Lung (tissue), 12 donors: ENCODE results near the gene PFAS. TPM values are rescaled to one million over a fixed set of nuclear protein-coding genes. Genes with fewer than 3 reads are reported as not detected.

ENCODE experiments used
- ATAC-seq: fragments of 200-7000 bp; cut with Tn5 transposase; one replicate; pipeline ENCODE4 v1.9.1; 2020; ENCODE audit warnings: moderate number of reproducible peaks; ENCODE audit not compliant: insufficient read depth, low FRiP score
- DNase-seq, 3 donors: peaks; one replicate each; pipeline ENCODE4 v3.0.0-alpha.2; 2013 to 2017
- H3K27ac ChIP-seq, 2 donors: one replicate each; pipeline ENCODE4 v1.5.1; 2013; ENCODE audit warnings: mild to moderate bottlenecking in 2 of 2, moderate library complexity in 2 of 2, control low read depth in 1 of 2, inconsistent platforms in 1 of 2, low read depth in 1 of 2, low read length in 1 of 2
- H3K27me3 ChIP-seq, 3 donors: one replicate each; pipeline ENCODE4 v1.5.1; 2013; ENCODE audit warnings: low read length in 2 of 3; ENCODE audit not compliant: control insufficient read depth in 3 of 3, insufficient read depth in 3 of 3
- H3K36me3 ChIP-seq, 4 donors: one replicate each; pipeline ENCODE4 v1.5.1; 2013; ENCODE audit warnings: low read length in 4 of 4, mild to moderate bottlenecking in 1 of 4, moderate library complexity in 1 of 4; ENCODE audit not compliant: control insufficient read depth in 4 of 4, insufficient read depth in 4 of 4
- H3K4me1 ChIP-seq, 5 donors: one replicate each; pipeline ENCODE4 v1.5.1; 2013; ENCODE audit warnings: low read length in 5 of 5, mild to moderate bottlenecking in 2 of 5, moderate library complexity in 1 of 5; ENCODE audit not compliant: control insufficient read depth in 5 of 5, insufficient read depth in 5 of 5
- H3K4me3 ChIP-seq: one replicate; pipeline ENCODE4 v1.5.1; 2013; ENCODE audit warnings: mild to moderate bottlenecking, control low read depth, moderate library complexity
- H3K9ac ChIP-seq, 2 donors: one replicate each; pipeline ENCODE4 v1.5.1; 2013; ENCODE audit warnings: low read length in 2 of 2, control low read depth in 1 of 2; ENCODE audit not compliant: insufficient read depth in 1 of 2
- H3K9me3 ChIP-seq, 4 donors: one replicate each; pipeline ENCODE4 v1.5.1; 2013; ENCODE audit warnings: low read length in 3 of 4, mild to moderate bottlenecking in 1 of 4, moderate library complexity in 1 of 4; ENCODE audit not compliant: control insufficient read depth in 4 of 4, insufficient read depth in 3 of 4
- CTCF ChIP-seq: IDR thresholded peaks from 2 replicates; pipeline ENCODE4 v1.5.1; 2012; ENCODE audit warnings: mild to moderate bottlenecking; ENCODE audit errors: control extremely low read depth, extremely low read depth
- WGBS, 2 donors: extraction: QIAGEN DNeasy Blood & Tissue Kit; methylation state at CpG; one replicate each; pipeline ENCODE4 v1.1.7; 2013; 5-methylcytosine and 5-hydroxymethylcytosine counted together
- polyA plus RNA-seq, 2 donors: library from polyadenylated mRNA; stranded (reverse); fragments of 200-250 nt; gene quantifications; one replicate each; pipeline ENCODE4 v1.2.1, GENCODE V29; 2013
- total RNA-seq, 2 donors: library from RNA; depleted of rRNA in 1 of 2; stranded (reverse); fragments of >200 nt in 1 of 2; gene quantifications; one replicate each; pipeline ENCODE4 v1.2.1, GENCODE V29; 2014 to 2021
- donor health status: control.
- donor health status: control.
- donor health status: Bipolar disorder and iron deficiency.
- donor health status: healthy.
- donor health status: DM: yes; HTN: yes; CAD: no.

The PFAS gene
- total and polyA plus RNA-seq, 4 donors = 14.0 to 47.6 (median 17.7) TPM

DNA sequence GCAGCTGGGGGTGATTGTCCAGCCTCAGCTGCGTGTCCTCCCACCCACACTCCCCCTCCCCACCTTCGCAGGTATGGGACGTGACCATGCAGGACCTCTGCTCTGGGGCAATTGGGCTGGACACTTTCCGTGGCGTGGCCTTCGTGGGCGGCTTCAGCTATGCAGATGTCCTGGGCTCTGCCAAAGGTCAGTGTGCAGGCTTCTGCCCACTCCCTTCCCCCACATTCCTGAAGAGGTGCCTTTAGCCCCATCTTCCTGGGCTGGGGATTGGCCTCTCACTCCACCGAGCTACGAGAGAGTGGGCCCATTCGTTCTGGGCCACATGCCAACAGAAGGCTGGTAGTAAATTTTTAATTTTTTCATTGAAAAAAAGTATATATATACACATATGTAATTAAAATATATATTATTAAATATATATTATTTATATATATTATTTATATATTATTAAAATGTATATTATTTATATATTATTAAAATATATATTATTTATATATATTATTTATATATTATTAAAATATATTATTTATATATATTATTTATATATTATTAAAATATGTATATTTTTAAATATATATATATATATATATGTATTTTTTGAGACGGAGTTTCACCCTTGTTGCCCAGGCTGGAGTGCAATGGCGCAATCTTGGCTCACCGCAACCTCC is 18.5 kb downstream of the PFAS start:
- ATAC-seq (no peak), DNase-seq (no peak)
- Histone ChIP-seq H3K27me3 (no peaks in the 10 kb centered on the region), H3K27ac (no peak overlapping the region), H3K9me3 (no peaks in the 10 kb centered on the region), H3K36me3 (peaks cover 0 to 57% (median 25%) of the 10 kb centered on the region in 4 donors), H3K4me3 (no peak overlapping the region), H3K9ac (no peak overlapping the region), H3K4me1 (no peaks in the 10 kb centered on the region)
- TF ChIP-seq CTCF = no peak
- WGBS, 2 donors = 92 to 95% methylated on average over 13 of the region's 13 CpGs

DNA sequence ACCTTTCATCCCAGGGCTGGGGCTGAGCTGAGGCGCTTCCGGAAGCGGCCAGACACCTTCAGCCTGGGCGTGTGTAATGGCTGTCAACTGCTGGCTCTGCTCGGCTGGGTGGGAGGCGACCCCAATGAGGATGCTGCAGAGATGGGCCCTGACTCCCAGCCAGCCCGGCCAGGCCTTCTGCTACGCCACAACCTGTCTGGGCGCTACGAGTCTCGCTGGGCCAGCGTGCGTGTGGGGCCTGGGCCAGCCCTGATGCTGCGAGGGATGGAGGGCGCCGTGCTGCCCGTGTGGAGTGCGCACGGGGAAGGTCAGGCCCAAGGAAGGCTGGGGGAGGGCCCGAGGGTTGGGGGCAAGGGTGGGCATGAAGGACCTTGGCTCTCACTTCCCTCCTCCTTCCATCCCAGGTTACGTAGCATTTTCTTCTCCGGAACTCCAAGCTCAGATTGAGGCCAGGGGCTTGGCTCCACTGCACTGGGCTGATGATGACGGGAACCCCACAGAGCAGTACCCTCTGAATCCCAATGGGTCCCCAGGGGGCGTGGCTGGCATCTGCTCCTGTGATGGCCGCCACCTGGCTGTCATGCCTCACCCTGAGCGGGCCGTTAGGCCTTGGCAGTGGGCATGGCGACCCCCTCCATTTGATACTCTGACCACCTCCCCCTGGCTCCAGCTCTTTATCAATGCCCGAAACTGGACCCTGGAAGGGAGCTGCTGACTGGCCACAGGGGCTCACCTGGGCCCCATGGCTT is 19.6 kb downstream of the PFAS start:
- ATAC-seq = no peak
- 93% methylated on average over 29 of the region's 29 CpGs for WGBS, 2 donors

GRCh38 chr17:8272421-8272820 is 23.3 kb downstream of the PFAS start:
- no peaks in the 10 kb centered on the region for H3K27me3 ChIP-seq
- H3K9ac ChIP-seq = no peak overlapping the region
- peaks cover 0 to 15% (median 5%) of the 10 kb centered on the region in 4 donors for H3K36me3 ChIP-seq
- peaks cover 0 to 6% (median 0%) of the 10 kb centered on the region in 5 donors for H3K4me1 ChIP-seq
- DNase-seq (no peak), ATAC-seq (no peak)
- no peak for TF ChIP-seq CTCF
- no peaks in the 10 kb centered on the region for H3K9me3 ChIP-seq
- 89 to 98% methylated on average over 1 of the region's 1 CpG for WGBS, 2 donors
- no peak overlapping the region for H3K27ac ChIP-seq
- no peak overlapping the region for H3K4me3 ChIP-seq

More for the DNA sequence above, 19.6 kb downstream of the PFAS start:
- TF ChIP-seq CTCF = no peak
- Histone ChIP-seq H3K27ac (no peak overlapping the region), H3K27me3 (no peaks in the 10 kb centered on the region), H3K36me3 (peaks cover 0 to 47% (median 18%) of the 10 kb centered on the region in 4 donors), H3K4me3 (no peak overlapping the region), H3K9ac (no peak overlapping the region), H3K4me1 (no peaks in the 10 kb centered on the region), H3K9me3 (no peaks in the 10 kb centered on the region)
- no peak for DNase-seq
